Measurements from ENCODE around the gene DACH1.

GRCh38 chr13:71617265-71617664, 249.7 kb downstream of the DACH1 start:
- TF ChIP-seq CTCF (IDR thresholded peaks at IDR 0.05; ENCODE audit: insufficient read depth, low read length), result no peak
- no peak for TF ChIP-seq POLR2AphosphoS5 (IDR thresholded peaks at IDR 0.05; ENCODE audit: low read depth)
- TF ChIP-seq GABPA (IDR thresholded peaks at IDR 0.05; ENCODE audit: low read depth), result no peak
- no peak for TF ChIP-seq REST (IDR thresholded peaks at IDR 0.05; ENCODE audit: insufficient replicate concordance, low read depth)
- no peak for TF ChIP-seq SPI1 (IDR thresholded peaks at IDR 0.05; ENCODE audit: borderline replicate concordance, low read depth)
